A549 (cell line): Measurements from ENCODE around the gene RIMBP2. TPM values are rescaled to one million over a fixed set of nuclear protein-coding genes. Genes with fewer than 3 reads are reported as not detected.

Experiments used
- ATAC-seq, 2 experiments: fragments of 200-7000 bp in 1 of 2; fragments of >200 bp in 1 of 2; cut with Nextera tagmentation in 1 of 2; cut with Tn5 transposase in 1 of 2; 3 replicates each; pipeline versions ENCODE4 v1.8.0 to v1.9.1; 2018 to 2020; ENCODE audit warnings: mild to moderate bottlenecking in 1 of 2, moderate library complexity in 1 of 2
- CTCF ChIA-PET: fragments of 300-600 bp; sonication (Branson Sonifier 250); formaldehyde crosslinking; extraction: SDS; loops from one replicate; lab custom pipeline; 2021; ENCODE audit warnings: antibody characterized with exemption, inconsistent platforms; lab: Yijun Ruan, JAX
- POLR2A ChIA-PET: fragments of 350-600 bp; formaldehyde crosslinking; extraction: SDS; loops from one replicate; lab custom pipeline; 2021; ENCODE audit warnings: antibody characterized with exemption, inconsistent platforms; lab: Yijun Ruan, JAX
- DNase-seq, 2 experiments: peaks; one replicate each; pipeline versions ENCODE4 v3.0.0 to v3.0.0-alpha.2; 2011 to 2016; ENCODE audit warnings: low read depth in 1 of 2, low spot score in 1 of 2
- FAIRE-seq: peaks from 2 replicates; lab custom pipeline; 2011; peaks lifted over from hg19 to GRCh38; lab: Jason Lieb, UNC
- H3K27ac ChIP-seq, 2 experiments: fragments of >200 bp; sonication (Bioruptor Twin); formaldehyde crosslinking; 3 replicates each; pipeline ENCODE4 v1.5.1; 2016 to 2017
- H3K4me1 ChIP-seq: fragments of >200 bp; sonication (Bioruptor Twin); formaldehyde crosslinking; 3 replicates; pipeline ENCODE4 v1.6.1; 2016
- H3K4me2 ChIP-seq: fragments of >200 bp; sonication (Bioruptor Twin); formaldehyde crosslinking; 3 replicates; pipeline ENCODE4 v1.6.1; 2016
- H3K4me3 ChIP-seq: fragments of >200 bp; sonication (Bioruptor Twin); formaldehyde crosslinking; 3 replicates; pipeline ENCODE4 v1.5.1; 2016
- H3K9me3 ChIP-seq: fragments of >200 bp; sonication (Bioruptor Twin); formaldehyde crosslinking; 3 replicates; pipeline ENCODE4 v1.6.1; 2016
- BHLHE40 ChIP-seq: IDR thresholded peaks from 2 replicates; pipeline ENCODE4 v1.6.1; 2012; ENCODE audit warnings: low read depth, low read length, inconsistent platforms
- CBX8 ChIP-seq: fragments of 200-600 bp; sonication (generic); IDR thresholded peaks from 2 replicates; pipeline ENCODE4 v1.6.1; 2016
- CEBPB ChIP-seq, 2 experiments: fragments of >200 bp in 1 of 2; sonication (Bioruptor Twin) in 1 of 2; formaldehyde crosslinking in 1 of 2; IDR thresholded peaks; 2 replicates each; pipeline ENCODE4 v1.6.1; 2012 to 2016
- CHD4 ChIP-seq: fragments of 200-600 bp; sonication (generic); IDR thresholded peaks from 2 replicates; pipeline ENCODE4 v1.6.1; 2016; ENCODE audit warnings: antibody characterized with exemption, mild to moderate bottlenecking, borderline replicate concordance
- CTCF ChIP-seq: fragments of >200 bp; sonication (Bioruptor Twin); formaldehyde crosslinking; IDR thresholded peaks from 3 replicates; pipeline ENCODE4 v1.5.1; 2016
- EHMT2 ChIP-seq: fragments of 200-600 bp; sonication (generic); IDR thresholded peaks from 2 replicates; pipeline ENCODE4 v1.6.1; 2016; ENCODE audit warnings: antibody characterized with exemption, low read depth, mild to moderate bottlenecking, moderate library complexity
- ESRRA ChIP-seq: fragments of 150-350 bp; IDR thresholded peaks from 2 replicates; pipeline ENCODE4 v1.6.1; 2014; ENCODE audit warnings: mild to moderate bottlenecking, low read length, borderline replicate concordance
- FOSB ChIP-seq: fragments of 250-450 bp; sonication (Bioruptor Pico); IDR thresholded peaks from 2 replicates; pipeline ENCODE4 v1.5.0; 2020; ENCODE audit warnings: mild to moderate bottlenecking, moderate library complexity
- FOXS1 ChIP-seq: fragments of 250-450 bp; sonication (Bioruptor Pico); IDR thresholded peaks from 2 replicates; pipeline ENCODE4 v1.5.0; 2020; ENCODE audit warnings: mild to moderate bottlenecking, moderate library complexity
- GATA3 ChIP-seq: IDR thresholded peaks from 2 replicates; pipeline ENCODE4 v1.6.1; 2012; ENCODE audit warnings: borderline replicate concordance
- HOXB5 ChIP-seq: fragments of 250-450 bp; sonication (Bioruptor Pico); IDR thresholded peaks from 2 replicates; pipeline ENCODE4 v1.5.0; 2020; ENCODE audit warnings: mild to moderate bottlenecking, moderate library complexity
- JUN ChIP-seq, 2 experiments: fragments of >200 bp; sonication (Bioruptor Twin); formaldehyde crosslinking; IDR thresholded peaks; 2 replicates in 1 of 2; 3 replicates in 1 of 2; pipeline ENCODE4 v1.6.1; 2016 to 2017
- JUNB ChIP-seq: fragments of >200 bp; sonication (Bioruptor Twin); formaldehyde crosslinking; IDR thresholded peaks from 2 replicates; pipeline ENCODE4 v1.6.1; 2016
- KDM5A ChIP-seq: fragments of 200-600 bp; sonication (generic); IDR thresholded peaks from 2 replicates; pipeline ENCODE4 v1.6.1; 2016; ENCODE audit warnings: antibody characterized with exemption, mild to moderate bottlenecking
- MAFK ChIP-seq: fragments of 450-650 bp; IDR thresholded peaks from 2 replicates; pipeline ENCODE4 v1.6.1; 2014; ENCODE audit not compliant: partially characterized antibody
- MAX ChIP-seq: IDR thresholded peaks from 2 replicates; pipeline ENCODE4 v1.6.1; 2012
- MYC ChIP-seq: IDR thresholded peaks from 2 replicates; pipeline ENCODE4 v1.6.1; 2012; ENCODE audit warnings: mild to moderate bottlenecking, inconsistent platforms, low read length, improper control_type of control experiment, borderline replicate concordance
- NPAS2 ChIP-seq: fragments of 250-450 bp; sonication (Bioruptor Pico); IDR thresholded peaks from 2 replicates; pipeline ENCODE4 v1.8.0; 2022; ENCODE audit warnings: mild to moderate bottlenecking, moderate library complexity, borderline replicate concordance
- NR3C1 ChIP-seq: fragments of >200 bp; sonication (Bioruptor Twin); formaldehyde crosslinking; IDR thresholded peaks from 3 replicates; pipeline ENCODE4 v1.6.1; 2017
- PBX3 ChIP-seq: IDR thresholded peaks from 2 replicates; pipeline ENCODE4 v1.6.1; 2012
- PHF8 ChIP-seq: fragments of 200-600 bp; sonication (generic); IDR thresholded peaks from 2 replicates; pipeline ENCODE4 v1.6.1; 2016; ENCODE audit warnings: low read depth, mild to moderate bottlenecking, antibody characterized with exemption, moderate library complexity, borderline replicate concordance
- POLR2A ChIP-seq: IDR thresholded peaks from 2 replicates; pipeline ENCODE4 v1.6.1; 2012; ENCODE audit warnings: mild to moderate bottlenecking, low read length
- POLR2AphosphoS2 ChIP-seq: conservative IDR thresholded peaks from 2 replicates; pipeline ENCODE4 v1.6.1; 2012; ENCODE audit warnings: low read length, improper control_type of control experiment, inconsistent platforms
- RARB ChIP-seq: fragments of 250-450 bp; sonication (Bioruptor Pico); IDR thresholded peaks from 2 replicates; pipeline ENCODE4 v1.8.0; 2021; ENCODE audit warnings: mild to moderate bottlenecking, moderate library complexity
- RFX5 ChIP-seq: fragments of 450-650 bp; IDR thresholded peaks from 2 replicates; pipeline ENCODE4 v1.7.1; 2014; ENCODE audit warnings: antibody characterized with exemption, mild to moderate bottlenecking, moderate library complexity
- SMC3 ChIP-seq: fragments of >200 bp; sonication (Bioruptor Twin); formaldehyde crosslinking; IDR thresholded peaks from 3 replicates; pipeline ENCODE4 v1.6.1; 2018; ENCODE audit warnings: inconsistent platforms
- ZC3H11A ChIP-seq: fragments of 450-650 bp; IDR thresholded peaks from 2 replicates; pipeline ENCODE4 v1.6.1; 2014; ENCODE audit warnings: antibody characterized with exemption, mild to moderate bottlenecking
- ZFP36 ChIP-seq: fragments of 450-650 bp; IDR thresholded peaks from 2 replicates; pipeline ENCODE4 v1.6.1; 2014; ENCODE audit warnings: borderline replicate concordance; ENCODE audit not compliant: partially characterized antibody
- WGBS: methylation state at CpG from one replicate; pipeline ENCODE4 v1.1.6; 2017; ENCODE audit errors: missing lambda C conversion rate; 5-methylcytosine and 5-hydroxymethylcytosine counted together
- polyA plus RNA-seq, 4 experiments: library from polyadenylated mRNA; depleted of rRNA in 3 of 4; stranded (reverse); fragments of >200 nt; fragmentation: RNase III in 1 of 4; extraction: RNeasy Plus Mini Kit Qiagen cat#74134 plus additional on column Dnase treatment in 1 of 4; gene quantifications; 2 replicates in 3 of 4; 3 replicates in 1 of 4; pipeline ENCODE4 v1.2.3, GENCODE V29; 2011 to 2017
- TF ChIP-seq, protein P1 (sequence below): fragments of 450-650 bp; IDR thresholded peaks from 2 replicates; pipeline ENCODE4 v1.6.1; 2014; ENCODE audit warnings: antibody characterized with exemption
- TF ChIP-seq, protein P2 (sequence below): fragments of 150-350 bp; IDR thresholded peaks from 2 replicates; pipeline ENCODE4 v1.6.1; 2014; ENCODE audit warnings: low read depth, mild to moderate bottlenecking, low read length
- TF ChIP-seq, protein P3 (sequence below): fragments of 250-450 bp; sonication (Bioruptor Pico); IDR thresholded peaks from 2 replicates; pipeline ENCODE4 v1.5.0; 2021; ENCODE audit warnings: mild to moderate bottlenecking, moderate library complexity, borderline replicate concordance

The RIMBP2 gene
- polyA plus RNA-seq, 2 of the 4 experiments (the other 2 are of a cell fraction), result not detected

GRCh38 chr12:130613131-130613530, 103.0 kb downstream of the RIMBP2 start (continued):
- TF ChIP-seq JUN (IDR thresholded peaks at IDR 0.05), result no peak
- TF ChIP-seq BHLHE40, result no peak
- TF ChIP-seq, protein P1, sequence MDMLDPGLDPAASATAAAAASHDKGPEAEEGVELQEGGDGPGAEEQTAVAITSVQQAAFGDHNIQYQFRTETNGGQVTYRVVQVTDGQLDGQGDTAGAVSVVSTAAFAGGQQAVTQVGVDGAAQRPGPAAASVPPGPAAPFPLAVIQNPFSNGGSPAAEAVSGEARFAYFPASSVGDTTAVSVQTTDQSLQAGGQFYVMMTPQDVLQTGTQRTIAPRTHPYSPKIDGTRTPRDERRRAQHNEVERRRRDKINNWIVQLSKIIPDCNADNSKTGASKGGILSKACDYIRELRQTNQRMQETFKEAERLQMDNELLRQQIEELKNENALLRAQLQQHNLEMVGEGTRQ, result no peak
- TF ChIP-seq FOXS1 (CRISPR knock-in tag), result no peak
- no peak for TF ChIP-seq PHF8

GRCh38 chr12:130611026-130611905, 104.8 kb downstream of the RIMBP2 start:
- CTCF ChIA-PET, result no interaction called here
- POLR2A ChIA-PET, result no interaction called here
- Histone ChIP-seq H3K4me3 (no peak overlapping the region), H3K9me3 (no peaks in the 10 kb centered on the region), H3K4me1 (no peaks in the 10 kb centered on the region), H3K27ac (no peak overlapping the region), H3K4me2 (no peak overlapping the region)
- DNase-seq, result no peak
- ATAC-seq, result no peak
- no peak for FAIRE-seq
- no peak for TF ChIP-seq MAFK
- TF ChIP-seq, protein P2, sequence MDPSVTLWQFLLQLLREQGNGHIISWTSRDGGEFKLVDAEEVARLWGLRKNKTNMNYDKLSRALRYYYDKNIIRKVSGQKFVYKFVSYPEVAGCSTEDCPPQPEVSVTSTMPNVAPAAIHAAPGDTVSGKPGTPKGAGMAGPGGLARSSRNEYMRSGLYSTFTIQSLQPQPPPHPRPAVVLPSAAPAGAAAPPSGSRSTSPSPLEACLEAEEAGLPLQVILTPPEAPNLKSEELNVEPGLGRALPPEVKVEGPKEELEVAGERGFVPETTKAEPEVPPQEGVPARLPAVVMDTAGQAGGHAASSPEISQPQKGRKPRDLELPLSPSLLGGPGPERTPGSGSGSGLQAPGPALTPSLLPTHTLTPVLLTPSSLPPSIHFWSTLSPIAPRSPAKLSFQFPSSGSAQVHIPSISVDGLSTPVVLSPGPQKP, result no peak
- no peak for TF ChIP-seq RFX5
- no peak for TF ChIP-seq NR3C1
- no peak for TF ChIP-seq CEBPB (IDR thresholded peaks at IDR 0.05)
- TF ChIP-seq ESRRA, result no peak
- TF ChIP-seq GATA3, result no peak
- TF ChIP-seq JUNB, result no peak
- no peak for TF ChIP-seq CHD4
- TF ChIP-seq EHMT2, result no peak
- no peak for TF ChIP-seq NPAS2 (CRISPR knock-in tag)
- TF ChIP-seq ZC3H11A, result no peak
- TF ChIP-seq ZFP36, result no peak
- TF ChIP-seq PBX3, result no peak
- TF ChIP-seq, all 56 proteins: peak for 0
- 67% methylated on average over 32 of the region's 39 CpGs for WGBS

- DNase-seq (no peak), FAIRE-seq (no peak), ATAC-seq (no peak)
- CTCF ChIA-PET, result no interaction called here
- no peak overlapping the region for H3K4me2 ChIP-seq
- WGBS, result 36% methylated on average over 11 of the region's 11 CpGs
- H3K27ac ChIP-seq, result no peak overlapping the region
- POLR2A ChIA-PET, result no interaction called here
- no peak overlapping the region for H3K4me3 ChIP-seq
- no peaks in the 10 kb centered on the region for H3K9me3 ChIP-seq
- no peaks in the 10 kb centered on the region for H3K4me1 ChIP-seq
- no peak for TF ChIP-seq MAFK
- no peak for TF ChIP-seq JUNB
- TF ChIP-seq FOSB, result no peak
- TF ChIP-seq POLR2A, result no peak
- TF ChIP-seq CBX8, result no peak
- TF ChIP-seq JUN (IDR thresholded peaks at IDR 0.05), result no peak
- no peak for TF ChIP-seq SMC3
- TF ChIP-seq KDM5A, result no peak
- no peak for TF ChIP-seq MYC
- TF ChIP-seq CTCF, result no peak
- TF ChIP-seq, protein P3, sequence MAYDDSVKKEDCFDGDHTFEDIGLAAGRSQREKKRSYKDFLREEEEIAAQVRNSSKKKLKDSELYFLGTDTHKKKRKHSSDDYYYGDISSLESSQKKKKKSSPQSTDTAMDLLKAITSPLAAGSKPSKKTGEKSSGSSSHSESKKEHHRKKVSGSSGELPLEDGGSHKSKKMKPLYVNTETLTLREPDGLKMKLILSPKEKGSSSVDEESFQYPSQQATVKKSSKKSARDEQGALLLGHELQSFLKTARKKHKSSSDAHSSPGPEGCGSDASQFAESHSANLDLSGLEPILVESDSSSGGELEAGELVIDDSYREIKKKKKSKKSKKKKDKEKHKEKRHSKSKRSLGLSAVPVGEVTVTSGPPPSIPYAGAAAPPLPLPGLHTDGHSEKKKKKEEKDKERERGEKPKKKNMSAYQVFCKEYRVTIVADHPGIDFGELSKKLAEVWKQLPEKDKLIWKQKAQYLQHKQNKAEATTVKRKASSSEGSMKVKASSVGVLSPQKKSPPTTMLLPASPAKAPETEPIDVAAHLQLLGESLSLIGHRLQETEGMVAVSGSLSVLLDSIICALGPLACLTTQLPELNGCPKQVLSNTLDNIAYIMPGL, result no peak
- no peak for TF ChIP-seq RARB (CRISPR knock-in tag)
- TF ChIP-seq ESRRA, result no peak
- TF ChIP-seq MAX, result no peak
- no peak for TF ChIP-seq HOXB5 (CRISPR knock-in tag)
- TF ChIP-seq EHMT2, result no peak
- no peak for TF ChIP-seq POLR2AphosphoS2
These were observed 106.1 kb downstream of the RIMBP2 start for GRCh38 chr12:130609966-130610365.
